Lung microvascular endothelial cell (primary cell): Measurements from ENCODE around the gene CTNNA1. TPM values are rescaled to one million over a fixed set of nuclear protein-coding genes. Genes with fewer than 3 reads are reported as not detected.
"Not testable (repeated sequence)": the region's sequence is repeated elsewhere in the genome, so short reads cannot be mapped to it uniquely, and the experiment has no call there.

Experiments
- DNase-seq, 2 donors: peaks; one replicate each; pipeline versions ENCODE4 v3.0.0 to v3.0.0-alpha.2; 2010; ENCODE audit warnings: low read depth in 2 of 2
- total RNA-seq: library from RNA; depleted of rRNA; stranded (reverse); fragments of >200 nt; gene quantifications from 2 replicates; pipeline ENCODE4 v1.2.1, GENCODE V29; 2014

Gene CTNNA1
- total RNA-seq, 1 donor from 2014 or later = 529 TPM

- DNase-seq = peak; percentile 8 to 19
These were observed 27.9 kb upstream of the CTNNA1 start for GRCh38 chr5:138725153-138725817.

- no peak for DNase-seq
These were observed 27.3 kb upstream of the CTNNA1 start for GRCh38 chr5:138725818-138726416.

- DNase-seq = no peak
These were observed 26.4 kb upstream of the CTNNA1 start for GRCh38 chr5:138726848-138727247.

- not testable (repeated sequence) for DNase-seq
These were observed 22.7 kb upstream of the CTNNA1 start for GRCh38 chr5:138730496-138730895.

GRCh38 chr5:138732466-138732865 lies 20.8 kb upstream of the CTNNA1 start:
- no peak for DNase-seq

- DNase-seq = no peak
These were observed 20.3 kb upstream of the CTNNA1 start for GRCh38 chr5:138732933-138733332.

- no peak for DNase-seq
These were observed 19.7 kb upstream of the CTNNA1 start for GRCh38 chr5:138733509-138733908.

- no peak for DNase-seq
These were observed 16.9 kb upstream of the CTNNA1 start for GRCh38 chr5:138736293-138736692.

- peak in 1 of 2 donors; percentile 15 for DNase-seq
These were observed 15.5 kb upstream of the CTNNA1 start for GRCh38 chr5:138737494-138738265.

- DNase-seq = no peak
These were observed 14.8 kb upstream of the CTNNA1 start for GRCh38 chr5:138738399-138738798.

GRCh38 chr5:138739938-138740337 lies 13.3 kb upstream of the CTNNA1 start:
- no peak for DNase-seq

GRCh38 chr5:138743484-138743883 lies 9.7 kb upstream of the CTNNA1 start:
- no peak for DNase-seq

- no peak for DNase-seq
These were observed 8.0 kb upstream of the CTNNA1 start for GRCh38 chr5:138745268-138745667.

GRCh38 chr5:138748630-138749081 lies 4.6 kb upstream of the CTNNA1 start:
- DNase-seq = no peak

GRCh38 chr5:138751344-138751743 lies 1.9 kb upstream of the CTNNA1 start:
- DNase-seq = not testable (repeated sequence)

GRCh38 chr5:138752341-138752950 lies 779 bp upstream of the CTNNA1 start:
- no peak for DNase-seq

- peak; percentile 95 to 98 for DNase-seq
These were observed 821 bp downstream of the CTNNA1 start for GRCh38 chr5:138753794-138754698.

- peak; percentile 48 to 76 for DNase-seq
These were observed 1.5 kb downstream of the CTNNA1 start for GRCh38 chr5:138754699-138755057.

GRCh38 chr5:138755084-138755748 lies 2.0 kb downstream of the CTNNA1 start:
- no peak for DNase-seq

GRCh38 chr5:138757061-138757776 lies 4.0 kb downstream of the CTNNA1 start:
- no peak for DNase-seq
